ENCODE measurements around the gene PIGT. TPM values are rescaled to one million over a fixed set of nuclear protein-coding genes. Genes with fewer than 3 reads are reported as not detected.

Gene PIGT
- polyA plus RNA-seq, 2 of the 4 experiments (the other 2 are of a cell fraction): 60.3 to 66.2 TPM

GRCh38 chr20:45433316-45433715, 17.4 kb downstream of the PIGT start (continued):
- TF ChIP-seq ATOH8 (CRISPR knock-in tag; IDR thresholded peaks at IDR 0.05; ENCODE audit: low read depth) (no peak), RCOR1 (IDR thresholded peaks at IDR 0.05; ENCODE audit: low read depth, low read length) (no peak), HES2 (IDR thresholded peaks at IDR 0.05) (no peak)

- ATAC-seq (no peak), FAIRE-seq (no peak), DNase-seq (ENCODE audit: low read depth in 1 of 2, low spot score in 1 of 2) (no peak)
- H3K4me2 ChIP-seq: no peak overlapping the region
- ChIA-PET CTCF (interaction anchor here (0.7 to 10.4 kb wide), 5 partner anchors 16 to 1256 kb away, joined by 3 to 240 read pairs (median 70); partner anchors contain the start of genes PIGT and SYS1), POLR2A (no interaction called here)
- no peak overlapping the region for H3K27ac ChIP-seq
- H3K9me3 ChIP-seq: no peaks in the 10 kb centered on the region
- H3K4me1 ChIP-seq: peaks cover 3% of the 10 kb centered on the region; the same call in 1 of the 3 replicates
- no peak for TF ChIP-seq CBX2 (IDR thresholded peaks at IDR 0.05; ENCODE audit: borderline replicate concordance, low read depth)
- no peak for TF ChIP-seq FOSL2 (IDR thresholded peaks at IDR 0.05)
- TF ChIP-seq FOSL2 (CRISPR knock-in tag; IDR thresholded peaks at IDR 0.05): no peak
- TF ChIP-seq CHD4 (IDR thresholded peaks at IDR 0.05; ENCODE audit: borderline replicate concordance): no peak
- no peak for TF ChIP-seq EP300 (IDR thresholded peaks at IDR 0.05)
- no peak for TF ChIP-seq HOXB5 (CRISPR knock-in tag; IDR thresholded peaks at IDR 0.05)
- TF ChIP-seq RNF2 (IDR thresholded peaks at IDR 0.05; ENCODE audit: borderline replicate concordance, low read depth): no peak
- no peak for TF ChIP-seq RCOR1 (IDR thresholded peaks at IDR 0.05; ENCODE audit: low read depth, low read length)
- no peak for TF ChIP-seq MAZ (IDR thresholded peaks at IDR 0.05; ENCODE audit: borderline replicate concordance, low read depth, low read length)
- no peak for TF ChIP-seq NFE2L2 (conservative IDR thresholded peaks at IDR 0.05; ENCODE audit: low read length)
- H3K4me3 ChIP-seq: no peak overlapping the region
- 92% methylated on average over 4 of the region's 4 CpGs for WGBS (ENCODE audit: missing lambda C conversion rate)
These were observed 18.0 kb downstream of the PIGT start for GRCh38 chr20:45433976-45434375.

GRCh38 chr20:45436732-45437485, 21.0 kb downstream of the PIGT start:
- H3K27ac ChIP-seq: peak overlapping the region; percentile 72 to 85
- H3K9me3 ChIP-seq: no peaks in the 10 kb centered on the region
- H3K4me2 ChIP-seq: peak overlapping the region; percentile 78
- peak overlapping the region; percentile 58 for H3K4me3 ChIP-seq
- ChIA-PET CTCF (interaction anchor here (0.6 to 10.4 kb wide), 53 partner anchors 8 to 861 kb away, joined by 3 to 240 read pairs (median 5); partner anchors contain the start of genes DBNDD2, PIGT, SDC4 and SYS1), POLR2A (interaction anchor here (0.5 to 2.2 kb wide), 8 partner anchors 14 to 114 kb away, joined by 3 to 13 read pairs (median 4); partner anchors contain the start of genes PIGT and SYS1)
- ATAC-seq: peak; percentile 98 to 99
- FAIRE-seq: no peak
- no peak for TF ChIP-seq MYC (IDR thresholded peaks at IDR 0.05; ENCODE audit: borderline replicate concordance, low read length)
- no peak for TF ChIP-seq PBX3 (IDR thresholded peaks at IDR 0.05)
- TF ChIP-seq MAX (IDR thresholded peaks at IDR 0.05): peak; percentile 31; the same call in 1 of the 2 replicates
- TF ChIP-seq ZC3H11A (IDR thresholded peaks at IDR 0.05): no peak
- TF ChIP-seq JUNB (IDR thresholded peaks at IDR 0.05): no peak
- TF ChIP-seq RAD21 (conservative IDR thresholded peaks at IDR 0.05 in 1 of 2, IDR thresholded peaks at IDR 0.05 in 1 of 2): peak; percentile 91 to 96
- peak; percentile 92 for TF ChIP-seq CTCF (IDR thresholded peaks at IDR 0.05)
- TF ChIP-seq GATA3 (IDR thresholded peaks at IDR 0.05; ENCODE audit: borderline replicate concordance): no peak
- peak; percentile 97 for TF ChIP-seq SMC3 (IDR thresholded peaks at IDR 0.05)
- peaks cover 3% of the 10 kb centered on the region; the same call in 1 of the 3 replicates for H3K4me1 ChIP-seq
- 17% methylated on average over 14 of the region's 33 CpGs for WGBS (ENCODE audit: missing lambda C conversion rate)
- DNase-seq (ENCODE audit: low read depth in 1 of 2, low spot score in 1 of 2): peak; percentile 77 to 90

All from A549 (cell line).